Nephron progenitor cell (in vitro differentiated cells): ENCODE data around the gene KIF2A.
A peak's percentile ranks its signal among the peaks of the same experiment; 100 is the strongest.

Experiments
- DNase-seq: peaks from one replicate; pipeline ENCODE4 v3.0.0; 2021
- H3K27ac Mint-ChIP-seq: 2 replicates; pipeline ENCODE4 v1.8.0; 2021; ENCODE audit warnings: mild to moderate bottlenecking, moderate library complexity, mixed read lengths
- H3K27me3 Mint-ChIP-seq: 2 replicates; pipeline ENCODE4 v1.8.0; 2021; ENCODE audit warnings: mild to moderate bottlenecking, low read depth, mixed read lengths; ENCODE audit not compliant: poor library complexity
- H3K36me3 Mint-ChIP-seq: 2 replicates; pipeline ENCODE4 v1.8.0; 2021; ENCODE audit warnings: low read depth, mixed read lengths
- H3K4me1 Mint-ChIP-seq: 2 replicates; pipeline ENCODE4 v1.8.0; 2021; ENCODE audit warnings: mixed read lengths
- H3K4me3 Mint-ChIP-seq: 2 replicates; pipeline ENCODE4 v1.8.0; 2021; ENCODE audit warnings: mild to moderate bottlenecking, moderate library complexity, mixed read lengths
- H3K9me3 Mint-ChIP-seq: 2 replicates; pipeline ENCODE4 v1.8.0; 2021; ENCODE audit warnings: mild to moderate bottlenecking, moderate library complexity, mixed read lengths
- TF ChIP-seq, protein P1 (sequence below): fragments of 200-600 bp; sonication (generic); IDR thresholded peaks from 2 replicates; pipeline ENCODE4 v1.5.0; 2021; ENCODE audit warnings: antibody characterized with exemption

KIF2A gene

DNA sequence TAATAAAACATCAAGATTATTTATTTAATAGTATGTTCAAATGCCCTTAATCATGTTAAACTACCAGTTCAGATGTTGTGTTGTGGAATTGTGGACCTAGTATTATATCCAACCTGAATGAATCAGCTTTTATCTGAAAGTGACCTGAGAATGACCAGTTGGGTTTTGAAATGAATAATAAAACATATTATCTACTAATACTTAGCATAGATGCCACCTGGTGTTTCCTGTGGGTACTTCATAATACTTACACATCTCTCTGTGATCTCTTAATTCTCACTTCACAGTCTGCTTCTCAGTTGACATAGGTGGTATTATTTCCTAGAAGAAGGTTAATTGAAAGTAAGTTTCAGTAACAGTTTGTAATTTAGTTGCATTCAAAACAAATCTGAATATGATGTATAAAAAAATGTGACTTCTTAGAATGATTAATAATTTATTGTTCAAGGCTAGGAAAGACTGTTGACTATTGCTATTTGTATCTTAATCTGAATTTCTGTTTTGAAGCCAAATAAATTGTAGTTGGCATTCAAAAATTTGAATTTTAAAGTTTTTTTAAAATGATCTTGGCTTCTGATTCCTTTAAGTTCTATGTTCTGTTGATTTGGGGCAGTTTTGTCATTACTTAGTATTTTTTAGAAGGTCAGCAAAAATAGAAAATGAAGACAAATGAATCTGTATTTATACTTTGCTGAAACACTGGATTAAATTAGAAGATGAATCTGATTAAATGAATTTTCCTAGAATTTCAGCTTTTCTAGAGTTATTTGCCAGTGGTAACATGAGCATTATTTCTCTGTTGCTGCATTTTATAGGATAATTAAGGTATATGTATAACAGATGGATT, 48.2 kb downstream of the KIF2A start:
- DNase-seq = no peak
- no peaks in the 10 kb centered on the region for H3K9me3 Mint-ChIP-seq

DNA sequence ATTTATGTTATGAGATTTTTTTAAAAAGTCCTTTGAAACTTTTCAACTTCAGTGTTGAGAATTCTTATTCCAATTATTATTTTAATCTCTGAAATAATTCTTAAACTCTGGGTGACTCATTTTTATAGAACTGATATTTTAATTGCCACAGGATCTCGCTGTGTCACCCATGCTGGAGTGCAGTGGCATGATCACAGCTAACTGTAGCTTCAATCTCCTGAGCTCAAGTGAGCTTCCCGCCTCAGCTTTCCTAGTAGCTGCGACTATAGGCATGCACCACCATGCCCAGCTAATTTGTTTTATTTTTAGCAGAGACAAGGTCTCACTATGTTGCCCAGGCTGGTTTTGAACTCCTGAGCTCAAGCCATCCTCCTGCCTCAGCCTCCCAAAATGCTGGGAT, 56.7 kb downstream of the KIF2A start:
- no peak overlapping the region for H3K27ac Mint-ChIP-seq
- DNase-seq = no peak
- H3K4me1 Mint-ChIP-seq = no peaks in the 10 kb centered on the region
- H3K4me3 Mint-ChIP-seq = no peak overlapping the region
- H3K9me3 Mint-ChIP-seq = no peaks in the 10 kb centered on the region
- TF ChIP-seq, protein P1, sequence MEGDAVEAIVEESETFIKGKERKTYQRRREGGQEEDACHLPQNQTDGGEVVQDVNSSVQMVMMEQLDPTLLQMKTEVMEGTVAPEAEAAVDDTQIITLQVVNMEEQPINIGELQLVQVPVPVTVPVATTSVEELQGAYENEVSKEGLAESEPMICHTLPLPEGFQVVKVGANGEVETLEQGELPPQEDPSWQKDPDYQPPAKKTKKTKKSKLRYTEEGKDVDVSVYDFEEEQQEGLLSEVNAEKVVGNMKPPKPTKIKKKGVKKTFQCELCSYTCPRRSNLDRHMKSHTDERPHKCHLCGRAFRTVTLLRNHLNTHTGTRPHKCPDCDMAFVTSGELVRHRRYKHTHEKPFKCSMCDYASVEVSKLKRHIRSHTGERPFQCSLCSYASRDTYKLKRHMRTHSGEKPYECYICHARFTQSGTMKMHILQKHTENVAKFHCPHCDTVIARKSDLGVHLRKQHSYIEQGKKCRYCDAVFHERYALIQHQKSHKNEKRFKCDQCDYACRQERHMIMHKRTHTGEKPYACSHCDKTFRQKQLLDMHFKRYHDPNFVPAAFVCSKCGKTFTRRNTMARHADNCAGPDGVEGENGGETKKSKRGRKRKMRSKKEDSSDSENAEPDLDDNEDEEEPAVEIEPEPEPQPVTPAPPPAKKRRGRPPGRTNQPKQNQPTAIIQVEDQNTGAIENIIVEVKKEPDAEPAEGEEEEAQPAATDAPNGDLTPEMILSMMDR = no peak
- H3K27me3 Mint-ChIP-seq = no peaks in the 10 kb centered on the region
- peaks cover 75% of the 10 kb centered on the region for H3K36me3 Mint-ChIP-seq

More for the DNA sequence above, 48.2 kb downstream of the KIF2A start:
- Mint-ChIP-seq H3K27ac (no peak overlapping the region), H3K4me1 (no peaks in the 10 kb centered on the region), H3K36me3 (peaks cover 49% of the 10 kb centered on the region), H3K4me3 (no peak overlapping the region), H3K27me3 (no peaks in the 10 kb centered on the region)
- TF ChIP-seq, protein P1 = peak; percentile 51

DNA sequence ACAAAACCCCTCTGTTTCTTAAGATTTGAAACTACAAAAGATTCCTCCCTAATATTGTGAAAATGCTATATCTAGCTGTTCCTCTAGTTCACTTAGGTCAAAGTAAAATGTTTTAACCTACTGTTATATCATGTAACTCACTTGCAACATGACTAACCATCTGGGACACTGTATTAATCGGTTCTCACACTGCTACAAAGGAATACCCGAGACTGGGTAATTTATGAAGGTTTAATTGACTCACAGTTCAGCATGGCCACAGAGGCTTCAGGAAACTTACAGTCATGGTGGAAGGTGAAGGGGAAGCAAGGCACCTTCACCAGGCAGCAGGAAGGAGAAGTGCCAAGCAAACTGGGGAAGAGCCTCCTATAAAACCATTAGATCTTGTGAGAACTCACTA, 63.0 kb downstream of the KIF2A start:
- Mint-ChIP-seq H3K36me3 (peaks cover 60% of the 10 kb centered on the region), H3K27ac (peak overlapping the region; percentile 95), H3K27me3 (no peaks in the 10 kb centered on the region), H3K4me3 (no peak overlapping the region), H3K9me3 (no peaks in the 10 kb centered on the region), H3K4me1 (peaks cover 4% of the 10 kb centered on the region)
- no peak for DNase-seq
- TF ChIP-seq, protein P1 = no peak

DNA sequence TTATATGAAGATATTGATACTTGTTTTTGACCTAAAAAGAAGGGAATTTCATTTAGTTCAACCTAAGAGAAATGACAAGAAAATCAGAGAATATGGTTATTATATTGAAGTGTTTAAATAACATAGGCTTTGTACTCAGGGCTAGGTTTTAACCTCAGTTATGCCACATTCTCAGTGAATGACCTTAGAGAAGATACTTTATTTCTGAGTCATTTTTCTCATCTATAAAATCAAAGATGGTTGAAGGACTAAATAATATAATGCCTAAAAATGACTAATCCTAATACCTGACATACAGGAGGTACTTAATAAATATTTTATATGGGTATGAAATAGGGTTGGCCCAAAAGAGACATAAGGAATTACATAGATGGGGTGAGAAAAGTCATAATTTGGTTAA, 65.4 kb downstream of the KIF2A start:
- H3K27ac Mint-ChIP-seq = no peak overlapping the region
- DNase-seq = no peak
- H3K4me3 Mint-ChIP-seq = no peak overlapping the region
- peaks cover 4% of the 10 kb centered on the region for H3K4me1 Mint-ChIP-seq
- TF ChIP-seq, protein P1 = no peak
- H3K27me3 Mint-ChIP-seq = no peaks in the 10 kb centered on the region
- H3K9me3 Mint-ChIP-seq = no peaks in the 10 kb centered on the region
- peaks cover 52% of the 10 kb centered on the region for H3K36me3 Mint-ChIP-seq

DNA sequence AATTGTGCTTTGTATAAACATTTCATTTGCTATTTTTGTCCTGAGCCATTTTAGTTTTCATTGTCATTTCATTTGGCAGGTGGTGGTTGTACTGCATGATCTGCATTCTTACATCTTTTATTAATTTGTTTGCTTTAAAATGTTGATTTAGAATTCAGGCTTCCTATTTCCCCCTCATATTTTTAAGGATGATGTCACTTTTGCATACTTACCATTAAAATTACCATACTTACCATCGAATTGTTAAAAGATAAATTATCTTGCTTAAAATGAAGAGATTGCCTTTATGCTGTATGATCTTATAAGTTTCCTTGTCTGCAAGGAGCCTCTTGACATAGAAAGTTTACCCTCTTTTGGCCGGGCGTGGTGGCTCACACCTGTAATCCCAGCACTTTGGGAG, 66.6 kb downstream of the KIF2A start:
- no peaks in the 10 kb centered on the region for H3K27me3 Mint-ChIP-seq
- peaks cover 4% of the 10 kb centered on the region for H3K4me1 Mint-ChIP-seq
- H3K27ac Mint-ChIP-seq = no peak overlapping the region
- H3K36me3 Mint-ChIP-seq = peaks cover 50% of the 10 kb centered on the region
- no peaks in the 10 kb centered on the region for H3K9me3 Mint-ChIP-seq
- no peak overlapping the region for H3K4me3 Mint-ChIP-seq
- TF ChIP-seq, protein P1 = no peak
- DNase-seq = no peak

DNA sequence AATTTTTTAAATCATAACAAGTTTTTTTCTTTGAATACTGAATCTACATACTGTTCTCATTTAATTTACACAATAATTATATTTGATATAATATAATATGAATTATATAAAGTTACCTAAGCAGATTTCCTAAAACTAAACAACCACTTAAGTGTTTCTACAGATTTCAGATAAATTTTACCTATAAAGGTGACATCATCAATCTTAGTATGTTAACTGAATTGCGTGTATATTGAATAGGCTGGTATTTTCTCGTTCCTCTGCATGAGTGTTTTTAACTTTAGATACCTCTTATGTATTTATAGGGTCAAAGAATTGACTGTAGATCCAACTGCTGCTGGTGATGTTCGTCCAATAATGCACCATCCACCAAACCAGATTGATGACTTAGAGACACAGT, 67.4 kb downstream of the KIF2A start:
- Mint-ChIP-seq H3K4me3 (no peak overlapping the region), H3K27ac (no peak overlapping the region), H3K36me3 (peaks cover 57% of the 10 kb centered on the region), H3K9me3 (no peaks in the 10 kb centered on the region), H3K27me3 (no peaks in the 10 kb centered on the region), H3K4me1 (peaks cover 4% of the 10 kb centered on the region)
- DNase-seq = no peak
- TF ChIP-seq, protein P1 = no peak
